ENCODE data around the gene IL22RA1. TPM values are rescaled to one million over a fixed set of nuclear protein-coding genes. Genes with fewer than 3 reads are reported as not detected.
A peak's percentile ranks its signal among the peaks of the same experiment; 100 is the strongest.

Gene IL22RA1
- total RNA-seq, 4 donors from 2014 or later: 34.7 to 53.1 (median 45.9) TPM

DNA sequence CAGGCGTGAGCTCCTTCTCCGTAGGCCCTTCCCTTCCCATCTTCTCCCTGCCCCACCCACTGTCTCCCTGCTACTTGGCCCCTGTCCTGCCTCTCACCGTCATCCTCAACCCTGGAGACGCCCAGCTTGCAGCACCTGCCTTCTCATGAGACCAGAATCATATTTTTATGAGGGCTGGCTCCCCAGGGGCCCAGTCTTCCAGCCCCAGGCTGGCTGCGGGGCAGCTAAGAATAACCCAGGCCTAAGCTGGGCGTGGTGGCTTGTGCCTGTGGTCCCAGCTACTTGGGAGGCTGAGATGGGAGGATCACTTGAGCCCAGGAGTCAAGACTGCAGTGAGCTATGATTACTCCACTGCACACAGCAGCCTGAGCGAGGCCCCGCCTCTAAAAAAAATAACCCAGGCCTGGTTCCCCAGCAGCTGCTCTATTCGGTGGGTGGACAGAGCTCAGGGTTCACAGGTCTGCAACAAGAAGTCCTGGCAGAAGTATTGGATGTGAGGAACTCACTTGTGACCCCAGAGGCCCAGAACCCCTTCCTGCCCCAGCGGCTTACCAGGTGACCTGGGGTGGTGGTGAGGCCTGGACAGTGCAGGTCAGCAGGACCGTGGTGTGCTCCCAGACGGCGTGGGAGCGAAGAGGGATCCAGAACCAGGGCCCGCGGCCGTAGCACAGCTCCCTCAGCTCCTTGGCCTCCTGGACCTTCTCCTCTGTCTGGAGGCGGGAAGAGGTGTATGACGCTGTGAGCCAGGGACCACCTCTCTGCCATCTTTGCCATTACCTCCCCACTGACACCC is 37.4 kb downstream of the IL22RA1 start:
- 76 to 80% methylated on average over 18 to 19 of the region's 19 CpGs for WGBS, 2 donors
- TF ChIP-seq CTCF (IDR thresholded peaks at IDR 0.05): no peak
- TF ChIP-seq POLR2A (IDR thresholded peaks at IDR 0.05): no peak
- intact Hi-C loops (cut with DNase I; ENCODE audit: low total_unique reads): no loop called here

DNA sequence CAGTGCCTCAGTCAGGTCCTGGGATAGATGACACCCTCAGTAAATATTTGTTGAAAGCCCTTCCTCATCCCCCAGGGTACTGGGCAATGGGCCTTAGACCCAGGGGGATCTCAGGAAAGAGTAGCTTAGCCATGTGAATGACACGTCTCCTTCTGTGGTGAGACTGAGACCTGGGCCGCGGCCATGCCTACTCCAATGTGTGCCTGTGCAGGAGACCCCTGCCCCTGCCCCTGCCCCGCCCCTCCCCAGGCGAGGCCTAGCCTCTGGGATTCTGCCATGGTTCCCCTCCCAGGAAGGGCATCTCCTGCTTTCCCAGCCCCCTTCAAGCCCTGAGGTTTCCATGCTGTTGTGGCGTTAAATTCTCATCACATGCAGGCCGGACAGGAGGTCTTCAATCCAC is 38.1 kb downstream of the IL22RA1 start:
- no peak for DNase-seq (ENCODE audit: low spot score in 2 of 2)
- 75 to 81% methylated on average over 5 to 7 of the region's 7 CpGs for WGBS, 2 donors
- intact Hi-C loops (cut with DNase I; ENCODE audit: low total_unique reads): no loop called here
- H3K4me3 ChIP-seq (ENCODE audit: low read depth, poor library complexity, severe bottlenecking): no peak overlapping the region
- TF ChIP-seq POLR2A (IDR thresholded peaks at IDR 0.05) (no peak), CTCF (IDR thresholded peaks at IDR 0.05) (no peak)

More for the DNA sequence above, 37.4 kb downstream of the IL22RA1 start:
- peak in 1 of 2 donors; percentile 50 for DNase-seq (ENCODE audit: low spot score in 2 of 2)
- H3K4me3 ChIP-seq (ENCODE audit: low read depth, poor library complexity, severe bottlenecking): no peak overlapping the region

- intact Hi-C loops (cut with DNase I; ENCODE audit: low total_unique reads): no loop called here
- 92 to 94% methylated on average over 3 of the region's 3 CpGs for WGBS, 2 donors
- DNase-seq (ENCODE audit: low spot score in 2 of 2): no peak
- no peak overlapping the region for H3K4me3 ChIP-seq (ENCODE audit: low read depth, poor library complexity, severe bottlenecking)
- TF ChIP-seq CTCF (IDR thresholded peaks at IDR 0.05) (no peak), POLR2A (IDR thresholded peaks at IDR 0.05) (no peak)
Measured at GRCh38 chr1:24103879-24104278, 39.1 kb downstream of the IL22RA1 start.

GRCh38 chr1:24103408-24103807 is 39.5 kb downstream of the IL22RA1 start:
- WGBS, 2 donors: 50 to 55% methylated on average over 3 of the region's 3 CpGs
- DNase-seq (ENCODE audit: low spot score in 2 of 2): no peak
- H3K4me3 ChIP-seq (ENCODE audit: low read depth, poor library complexity, severe bottlenecking): no peak overlapping the region
- TF ChIP-seq CTCF (IDR thresholded peaks at IDR 0.05) (no peak), POLR2A (IDR thresholded peaks at IDR 0.05) (no peak)
- intact Hi-C loops (cut with DNase I; ENCODE audit: low total_unique reads): no loop called here

DNA sequence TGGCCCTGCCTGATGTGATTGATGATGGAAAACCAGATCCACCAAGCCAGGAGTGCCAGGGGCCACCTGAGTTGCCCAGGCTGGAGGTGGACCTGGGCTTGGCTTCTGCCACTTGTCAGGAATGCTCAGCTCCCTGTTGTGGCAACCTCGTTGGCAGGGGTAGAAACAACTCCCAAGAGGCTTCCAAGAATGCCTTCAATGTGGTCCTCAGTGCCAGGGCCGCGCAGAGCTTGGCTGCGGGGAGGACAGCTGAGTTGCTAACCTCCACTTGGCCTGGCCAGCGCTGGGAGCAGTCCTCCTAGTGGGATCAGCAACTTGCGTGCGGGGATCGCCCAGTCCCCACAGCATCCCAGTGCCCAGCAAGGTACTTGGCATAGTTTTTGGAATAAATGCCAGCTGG is 40.0 kb downstream of the IL22RA1 start:
- H3K4me3 ChIP-seq (ENCODE audit: low read depth, poor library complexity, severe bottlenecking): no peak overlapping the region
- TF ChIP-seq CTCF (IDR thresholded peaks at IDR 0.05) (no peak), POLR2A (IDR thresholded peaks at IDR 0.05) (no peak)
- DNase-seq (ENCODE audit: low spot score in 2 of 2): no peak
- 56 to 61% methylated on average over 6 to 8 of the region's 8 CpGs for WGBS, 2 donors
- intact Hi-C loops (cut with DNase I; ENCODE audit: low total_unique reads): no loop called here

All from lower leg skin (tissue), 4 donors.